GM08714 (cell line): ENCODE results near the gene TMEM92.

Source experiments
- H3K4me3 ChIP-seq: fragments of 200-500 bp; sonication (Bioruptor generic); 2 replicates; pipeline ENCODE4 v1.5.1; 2014; ENCODE audit warnings: mild to moderate bottlenecking, low read length, inconsistent platforms
- ZNF274 ChIP-seq: IDR thresholded peaks from 2 replicates; pipeline ENCODE4 v1.6.1; 2012; ENCODE audit warnings: mild to moderate bottlenecking, low read depth, low read length

Gene TMEM92

GRCh38 chr17:50330151-50330775, 56.0 kb downstream of the TMEM92 start:
- no peak for TF ChIP-seq ZNF274
- no peak overlapping the region for H3K4me3 ChIP-seq
